ENCODE measurements around the gene EFNA5. TPM values are rescaled to one million over a fixed set of nuclear protein-coding genes. Genes with fewer than 3 reads are reported as not detected.

EFNA5 gene
- total RNA-seq, 1 donor from 2014 or later, result 2.2 TPM

DNA sequence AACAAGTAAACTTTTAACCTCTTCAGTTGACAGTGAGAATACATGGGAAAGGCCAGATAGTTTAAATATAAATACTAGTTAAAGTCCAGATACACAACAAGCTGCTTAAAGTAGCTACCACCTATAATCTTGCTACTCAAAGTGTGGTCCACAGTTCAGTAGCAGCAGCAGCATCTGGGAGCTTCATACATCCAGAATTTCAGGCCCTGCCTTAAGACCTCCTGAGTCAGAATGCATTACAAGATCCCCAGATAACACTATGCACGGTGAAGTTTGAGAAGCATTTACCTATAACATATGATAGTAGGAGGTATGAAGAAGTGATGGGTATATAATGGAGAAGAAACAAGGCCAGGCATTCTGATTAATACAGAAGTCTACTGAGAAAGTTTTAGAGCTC is 244.5 kb downstream of the EFNA5 start:
- Histone ChIP-seq H3K4me3 (no peak overlapping the region), H3K27me3 (no peaks in the 10 kb centered on the region), H3K4me1 (peaks cover 2 to 30% of the 10 kb centered on the region in 2 donors), H3K27ac (peak overlapping the region; percentile 46 to 58), H3K36me3 (no peaks in the 10 kb centered on the region), H3K9me3 (no peaks in the 10 kb centered on the region)
- TF ChIP-seq CTCF (IDR thresholded peaks at IDR 0.05), result no peak
- DNase-seq (ENCODE audit: low spot score in 2 of 2), result no peak
- intact Hi-C loops (cut with DNase I), result loop anchor here (5.0 kb wide), 2 partner anchors 146 to 246 kb away; partner anchors contain the start of gene EFNA5

DNA sequence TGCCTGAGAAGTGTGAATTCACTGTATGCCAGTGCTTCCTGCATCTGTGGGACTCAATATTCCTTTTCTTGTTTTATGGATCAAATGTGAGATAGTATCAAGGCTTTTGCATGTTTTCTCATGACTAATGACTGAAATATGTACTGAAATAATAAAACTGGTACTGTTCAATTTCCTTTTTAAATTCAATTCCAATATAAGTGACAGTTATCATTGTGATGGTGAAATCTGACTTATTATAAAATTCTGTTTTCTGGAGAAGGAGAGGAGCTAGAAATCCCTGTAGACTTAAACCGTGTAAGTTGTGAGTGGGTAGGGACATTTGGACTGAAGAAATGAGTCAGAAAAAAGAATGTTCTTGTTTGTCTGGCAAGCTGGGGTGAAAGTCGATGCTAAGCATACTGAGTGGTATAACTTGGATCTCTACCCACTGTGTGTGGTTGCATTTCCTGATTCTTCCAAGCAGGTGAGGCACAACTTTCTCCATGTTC is 245.2 kb downstream of the EFNA5 start:
- H3K4me1 ChIP-seq, result peaks cover 2 to 30% of the 10 kb centered on the region in 2 donors
- no peaks in the 10 kb centered on the region for H3K9me3 ChIP-seq
- H3K4me3 ChIP-seq, result no peak overlapping the region
- intact Hi-C loops (cut with DNase I), result loop anchor here (5.0 kb wide), 2 partner anchors 147 to 247 kb away; partner anchors contain the start of gene EFNA5
- H3K27ac ChIP-seq, result peak overlapping the region; percentile 46 to 58
- no peak for TF ChIP-seq CTCF (IDR thresholded peaks at IDR 0.05)
- no peaks in the 10 kb centered on the region for H3K27me3 ChIP-seq
- DNase-seq (ENCODE audit: low spot score in 2 of 2), result no peak
- H3K36me3 ChIP-seq, result no peaks in the 10 kb centered on the region

- Histone ChIP-seq H3K36me3 (no peaks in the 10 kb centered on the region), H3K27ac (peak overlapping the region; percentile 26 to 30), H3K4me1 (peaks cover 2 to 26% of the 10 kb centered on the region in 2 donors), H3K27me3 (no peaks in the 10 kb centered on the region), H3K4me3 (no peak overlapping the region), H3K9me3 (no peaks in the 10 kb centered on the region)
- TF ChIP-seq CTCF (IDR thresholded peaks at IDR 0.05), result no peak
- intact Hi-C loops (cut with DNase I), result no loop called here
- no peak for DNase-seq (ENCODE audit: low spot score in 2 of 2)
These were observed 246.2 kb downstream of the EFNA5 start for GRCh38 chr5:107424491-107424890.

DNA sequence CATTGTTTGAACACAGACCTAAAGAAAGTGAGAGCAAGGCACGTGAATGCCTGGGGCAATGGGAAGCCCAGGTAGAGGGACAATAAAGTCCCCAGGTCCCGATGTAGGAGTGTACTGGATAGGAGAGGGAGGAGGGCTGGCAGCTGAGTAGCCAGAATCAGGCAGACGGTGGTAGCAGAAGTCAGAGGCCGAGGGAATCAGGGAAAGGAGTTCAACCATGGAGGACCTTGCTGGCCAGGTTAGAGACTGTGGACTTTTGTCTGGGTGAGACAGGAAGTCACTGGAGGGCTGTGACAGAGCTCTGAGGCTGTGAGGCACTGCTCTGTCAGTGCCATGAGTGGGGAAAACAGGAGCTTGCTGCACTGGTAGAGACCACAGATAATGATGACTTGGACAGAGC is 248.2 kb downstream of the EFNA5 start:
- peaks cover 2 to 26% of the 10 kb centered on the region in 2 donors for H3K4me1 ChIP-seq
- H3K9me3 ChIP-seq, result no peaks in the 10 kb centered on the region
- no peak for TF ChIP-seq CTCF (IDR thresholded peaks at IDR 0.05)
- H3K27me3 ChIP-seq, result no peaks in the 10 kb centered on the region
- DNase-seq (ENCODE audit: low spot score in 2 of 2), result no peak
- H3K4me3 ChIP-seq, result no peak overlapping the region
- no peak overlapping the region for H3K27ac ChIP-seq
- no peaks in the 10 kb centered on the region for H3K36me3 ChIP-seq
- intact Hi-C loops (cut with DNase I), result no loop called here

GRCh38 chr5:107419498-107419897 is 251.2 kb downstream of the EFNA5 start:
- intact Hi-C loops (cut with DNase I), result no loop called here
- H3K36me3 ChIP-seq, result no peaks in the 10 kb centered on the region
- H3K4me3 ChIP-seq, result no peak overlapping the region
- H3K9me3 ChIP-seq, result no peaks in the 10 kb centered on the region
- DNase-seq (ENCODE audit: low spot score in 2 of 2), result no peak
- no peaks in the 10 kb centered on the region for H3K27me3 ChIP-seq
- peaks cover 0 to 11% of the 10 kb centered on the region in 2 donors for H3K4me1 ChIP-seq
- no peak overlapping the region for H3K27ac ChIP-seq
- no peak for TF ChIP-seq CTCF (IDR thresholded peaks at IDR 0.05)

GRCh38 chr5:107418902-107419301 is 251.8 kb downstream of the EFNA5 start:
- intact Hi-C loops (cut with DNase I), result no loop called here
- no peak for TF ChIP-seq CTCF (IDR thresholded peaks at IDR 0.05)
- Histone ChIP-seq H3K27me3 (no peaks in the 10 kb centered on the region), H3K9me3 (no peaks in the 10 kb centered on the region), H3K4me1 (peaks cover 0 to 5% of the 10 kb centered on the region in 2 donors), H3K27ac (no peak overlapping the region), H3K36me3 (no peaks in the 10 kb centered on the region), H3K4me3 (no peak overlapping the region)
- DNase-seq (ENCODE audit: low spot score in 2 of 2), result no peak
